ENCODE measurements around the gene ENAH.

ENAH gene

GRCh38 chr1:225441314-225442122 is 211.4 kb downstream of the ENAH start:
- DNase-seq (ENCODE audit: extremely low read depth in 1 of 2, low read depth in 1 of 2): no peak

GRCh38 chr1:225440380-225441221 is 212.3 kb downstream of the ENAH start:
- no peak for DNase-seq (ENCODE audit: extremely low read depth in 1 of 2, low read depth in 1 of 2)

- no peak for DNase-seq (ENCODE audit: extremely low read depth in 1 of 2, low read depth in 1 of 2)
Observed at GRCh38 chr1:225437710-225438437, 215.0 kb downstream of the ENAH start.
